Embryonic facial prominence (tissue), 1 donor: ENCODE measurements around the gene ZDHHC11B.
"Not testable (repeated sequence)": the region's sequence is repeated elsewhere in the genome, so short reads cannot be mapped to it uniquely, and the experiment has no call there.

Experiments used
- DNase-seq: peaks from one replicate; pipeline ENCODE4 v3.0.0-alpha.2; 2016; ENCODE audit errors: extremely low spot score

The ZDHHC11B gene

DNA sequence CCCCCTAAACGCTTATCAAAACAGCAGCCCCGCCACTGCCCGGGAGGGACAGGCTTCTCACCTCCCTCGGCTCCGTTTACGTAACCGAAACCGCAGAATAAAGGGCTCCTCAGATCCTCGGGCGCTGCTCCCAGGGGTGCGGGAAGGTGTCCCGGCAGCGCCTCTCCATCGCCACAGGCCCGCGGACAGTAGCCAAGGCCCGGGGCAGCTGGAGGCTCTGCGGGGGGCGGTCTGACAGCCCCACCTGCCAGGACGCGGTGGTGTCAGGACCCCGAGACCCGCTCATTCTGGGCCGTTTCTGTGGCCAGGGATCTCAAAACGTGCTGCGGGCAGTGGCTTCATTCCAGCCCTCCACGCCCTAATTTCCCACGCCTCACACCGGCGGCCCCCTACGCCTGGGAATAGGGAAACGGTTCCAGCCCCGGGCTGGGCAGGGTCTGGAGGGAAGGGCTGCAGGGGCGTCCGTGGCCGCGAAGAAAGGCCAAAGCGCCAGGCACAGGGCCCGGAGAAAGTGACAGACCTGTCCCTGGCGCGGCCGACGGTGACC lies 575 bp downstream of the ZDHHC11B start:
- DNase-seq = not testable (repeated sequence)

DNA sequence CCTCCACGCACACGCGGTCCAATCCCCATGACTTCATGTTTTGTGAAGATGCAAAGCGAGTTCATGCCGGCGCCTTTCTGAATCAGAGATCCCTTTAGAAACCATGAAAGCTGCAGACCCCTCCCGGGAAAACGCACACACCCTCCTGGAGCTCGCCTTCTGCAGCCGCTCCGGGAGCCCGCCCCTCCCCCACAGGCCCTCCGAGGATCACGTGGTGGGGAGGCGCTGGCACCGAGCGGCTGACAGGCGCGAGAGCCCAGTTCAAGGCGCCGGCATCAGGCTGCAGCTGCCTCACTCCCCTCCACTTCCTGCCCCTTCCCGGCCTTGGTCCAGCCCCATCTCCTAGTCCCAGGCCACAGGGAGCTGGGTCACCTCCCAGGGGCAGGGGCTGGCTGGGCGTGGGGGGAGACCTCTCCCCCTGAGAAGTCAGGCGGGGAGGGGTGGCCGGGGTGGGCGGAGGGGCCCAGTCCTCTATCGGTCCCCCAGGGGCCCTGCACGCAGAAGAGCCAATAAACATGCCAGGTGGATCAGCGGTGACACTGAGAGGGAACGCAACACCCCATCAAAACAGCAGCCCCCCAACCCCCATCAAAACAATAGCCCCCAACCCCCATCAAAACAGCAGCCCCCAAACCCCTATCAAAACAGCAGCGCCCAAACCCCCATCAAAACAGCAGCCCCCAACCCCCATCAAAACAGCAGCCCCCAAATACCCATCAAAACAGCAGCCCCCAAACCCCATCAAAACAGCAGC lies 1.3 kb downstream of the ZDHHC11B start:
- DNase-seq = not testable (repeated sequence)

DNA sequence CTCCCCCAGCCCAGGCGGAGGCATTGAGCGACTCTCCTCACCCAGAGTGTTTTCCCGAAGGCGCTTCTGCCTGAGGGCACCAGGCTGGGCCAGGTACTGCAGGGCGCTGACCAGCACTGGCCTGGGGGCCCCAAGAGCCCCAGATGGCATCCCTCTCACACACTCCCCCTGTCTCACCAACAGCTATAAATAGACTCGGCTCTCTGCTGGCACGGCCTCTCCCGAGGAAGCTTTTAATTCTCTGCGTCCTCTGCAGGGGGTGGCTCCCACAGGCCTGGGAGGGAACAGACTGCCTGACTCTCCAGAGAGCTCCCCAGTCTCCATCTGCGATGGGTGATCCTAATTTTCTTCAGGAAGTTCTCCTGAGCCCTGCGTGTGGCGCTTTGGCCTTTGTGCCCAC lies 2.2 kb downstream of the ZDHHC11B start:
- DNase-seq = not testable (repeated sequence)

DNA sequence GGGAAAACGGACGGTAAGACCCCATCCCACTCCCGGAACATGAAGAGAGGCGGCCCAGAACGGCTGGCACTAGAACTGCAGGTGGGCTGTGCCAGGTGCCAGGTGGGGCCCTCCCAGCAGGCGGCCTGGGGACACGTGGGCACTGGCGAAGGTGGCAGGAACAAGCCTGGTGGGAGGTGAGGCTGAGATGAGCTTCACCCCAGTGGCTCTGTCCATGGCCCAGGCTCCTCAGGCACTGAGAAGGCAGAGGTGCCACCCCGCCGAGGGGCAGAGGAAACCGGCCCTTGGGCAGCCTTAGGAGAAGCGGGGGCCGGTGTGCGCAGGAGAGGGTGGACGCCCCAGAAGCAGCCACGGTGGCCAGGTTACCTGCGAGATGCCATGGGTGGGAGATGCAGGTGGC lies 4.0 kb downstream of the ZDHHC11B start:
- not testable (repeated sequence) for DNase-seq

DNA sequence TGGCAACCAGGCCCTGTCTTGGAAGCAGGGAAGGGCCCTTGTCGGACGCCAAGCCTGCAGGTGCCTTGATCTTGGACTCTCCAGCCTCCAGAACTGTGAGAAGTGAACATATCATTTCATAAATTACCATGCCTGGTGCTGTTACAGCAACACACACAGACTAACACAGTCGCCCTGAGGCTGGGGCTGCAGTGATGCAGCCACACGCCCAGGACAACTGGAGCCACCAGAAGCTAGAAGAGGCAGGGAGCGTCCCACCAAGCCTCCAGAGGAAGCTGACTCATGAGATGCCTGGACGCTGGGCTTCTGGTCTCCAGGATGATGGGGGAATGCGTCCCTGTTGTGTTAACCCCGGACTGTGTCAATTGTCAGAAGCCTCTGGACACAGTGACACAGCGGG lies 5.6 kb downstream of the ZDHHC11B start:
- DNase-seq = not testable (repeated sequence)

DNA sequence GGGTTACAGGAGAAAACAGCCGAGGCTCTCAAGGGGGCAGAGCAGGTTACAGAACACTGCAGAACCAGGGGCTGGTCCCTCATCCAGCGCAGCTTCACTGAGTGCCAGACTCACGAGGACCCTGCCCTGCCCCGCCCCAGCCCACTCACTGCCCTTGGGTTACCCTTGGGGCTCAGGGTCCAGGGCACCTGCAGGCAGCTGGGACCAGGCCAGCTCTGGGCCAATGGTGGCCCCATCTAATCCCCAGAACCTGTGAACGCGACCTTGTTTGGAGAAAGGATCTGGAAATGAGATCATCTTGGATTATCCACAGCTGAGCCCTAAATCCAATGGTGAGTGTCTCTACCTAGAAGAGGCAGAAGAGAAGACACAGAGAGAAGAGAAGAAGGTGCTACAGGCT lies 6.1 kb downstream of the ZDHHC11B start:
- not testable (repeated sequence) for DNase-seq

DNA sequence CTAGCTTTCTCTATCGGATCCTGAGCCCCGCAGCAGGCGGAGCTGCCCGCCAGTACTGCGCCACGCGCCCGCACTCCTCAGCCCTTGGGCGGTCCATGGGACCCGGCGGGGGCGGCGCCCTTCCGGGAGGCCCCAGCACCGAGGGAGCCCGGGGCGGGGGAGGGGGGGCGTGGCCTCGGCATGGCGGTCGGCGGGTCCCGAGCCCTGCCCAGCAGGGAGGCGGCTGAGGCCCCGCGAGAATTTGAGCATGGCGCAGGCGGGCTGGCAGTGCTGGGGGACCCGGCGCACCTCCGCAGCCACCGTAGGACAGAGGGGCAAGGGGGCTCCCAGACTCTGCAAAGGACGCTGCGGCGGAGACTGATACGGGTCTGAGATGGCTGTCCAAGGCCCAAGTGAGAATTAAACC lies 6.8 kb downstream of the ZDHHC11B start:
- no peak for DNase-seq

DNA sequence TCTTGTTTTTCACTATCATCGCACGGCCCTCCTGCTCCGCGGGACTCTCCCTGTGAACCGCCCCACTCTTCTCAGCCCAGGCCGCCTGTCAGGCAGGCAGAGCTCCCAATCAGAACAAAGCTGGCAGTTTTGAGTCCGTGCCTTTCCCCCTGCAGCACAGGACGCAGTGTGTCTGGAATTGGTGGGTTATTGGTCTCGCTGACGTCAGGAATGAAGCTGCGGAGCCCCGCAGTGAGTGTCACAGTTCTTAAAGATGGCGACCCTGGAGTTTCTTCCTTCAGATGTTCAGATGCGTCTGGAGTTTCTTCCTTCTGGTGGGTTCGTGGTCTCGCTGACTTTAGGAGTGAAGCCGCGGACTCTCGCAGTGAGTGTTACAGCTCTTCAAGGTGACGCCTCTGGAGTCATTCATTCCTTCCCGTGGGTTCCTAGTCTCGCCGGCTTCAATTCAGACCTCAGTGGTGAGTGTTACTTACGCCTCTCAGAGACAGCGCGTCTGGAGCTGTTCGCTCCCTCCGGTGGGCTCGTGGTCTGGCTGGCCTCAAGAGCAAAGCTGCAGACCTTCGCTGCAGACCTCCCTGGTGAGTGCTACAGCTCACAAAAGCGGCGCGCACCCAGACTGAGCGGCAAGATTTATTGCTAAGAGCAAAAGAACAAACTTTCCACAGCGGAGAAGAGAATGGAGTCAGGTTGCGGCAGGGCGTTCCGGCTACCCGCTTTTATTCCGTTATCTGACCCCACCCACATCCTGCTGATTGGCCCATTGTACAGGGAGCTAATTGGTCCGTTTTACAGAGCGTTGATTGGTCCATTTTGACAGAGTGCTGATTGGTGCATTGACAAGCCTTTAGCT lies 7.4 kb downstream of the ZDHHC11B start:
- DNase-seq = no peak

DNA sequence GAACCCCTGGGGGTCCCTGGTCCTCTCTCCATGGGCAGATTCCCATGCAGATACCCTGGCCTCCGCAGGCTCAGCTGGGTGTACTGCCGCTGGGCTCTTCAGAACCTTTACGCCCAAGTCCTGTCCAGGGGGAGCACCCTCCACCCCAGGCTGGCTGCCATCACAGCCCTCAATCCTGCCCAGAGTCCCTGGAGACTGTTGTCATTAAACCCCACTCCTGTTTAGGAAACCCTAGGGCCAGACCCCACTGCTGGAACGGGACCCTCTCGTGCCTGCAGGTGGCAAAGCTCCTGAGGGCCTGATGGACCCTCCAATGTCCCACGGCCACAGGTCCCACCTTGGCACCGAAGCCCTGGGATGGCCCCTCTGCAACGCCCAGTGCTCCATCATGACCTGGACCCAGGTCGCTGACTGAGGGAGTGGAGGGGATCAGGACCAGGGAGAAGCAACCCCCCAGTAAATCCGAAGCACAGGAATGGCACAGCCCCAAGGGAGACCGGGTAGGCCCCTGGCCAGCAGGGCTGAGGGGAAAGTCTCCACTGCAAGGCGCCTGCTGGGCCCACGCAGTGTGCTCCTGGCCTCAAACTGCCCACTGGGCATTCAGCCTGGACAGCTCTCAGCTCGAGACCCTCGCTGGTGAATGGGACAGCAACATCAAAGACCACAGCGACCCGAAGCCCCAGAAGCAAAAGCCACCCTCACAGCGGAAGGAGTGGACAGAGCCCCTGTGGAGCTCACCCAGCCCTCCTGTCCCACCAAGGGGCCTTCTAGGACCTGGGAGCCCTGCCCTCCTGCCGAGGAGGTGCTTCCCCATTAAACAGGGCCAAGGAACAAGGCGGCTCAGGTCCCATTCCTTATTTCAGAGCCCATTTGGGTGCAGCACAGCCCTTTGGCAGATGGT lies 8.3 kb downstream of the ZDHHC11B start:
- DNase-seq = no peak

DNA sequence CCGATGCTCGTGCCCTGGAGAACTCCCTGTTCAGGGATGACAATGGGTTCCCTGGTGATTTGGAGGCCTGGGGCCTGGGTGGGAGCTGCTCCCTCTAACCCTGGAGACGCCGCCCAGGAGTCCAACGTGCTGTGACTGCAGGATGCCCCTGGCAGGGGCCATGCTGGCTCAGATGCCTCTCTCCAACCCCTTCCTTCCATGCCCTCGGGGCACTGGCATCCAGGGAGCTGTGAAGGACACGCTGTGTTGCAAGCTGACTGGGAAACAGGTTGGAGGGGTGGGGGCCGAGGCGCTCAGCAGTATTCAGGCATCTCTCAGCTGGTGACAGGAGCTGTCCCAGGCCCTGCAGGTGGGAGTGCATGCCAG lies 9.0 kb downstream of the ZDHHC11B start:
- not testable (repeated sequence) for DNase-seq

DNA sequence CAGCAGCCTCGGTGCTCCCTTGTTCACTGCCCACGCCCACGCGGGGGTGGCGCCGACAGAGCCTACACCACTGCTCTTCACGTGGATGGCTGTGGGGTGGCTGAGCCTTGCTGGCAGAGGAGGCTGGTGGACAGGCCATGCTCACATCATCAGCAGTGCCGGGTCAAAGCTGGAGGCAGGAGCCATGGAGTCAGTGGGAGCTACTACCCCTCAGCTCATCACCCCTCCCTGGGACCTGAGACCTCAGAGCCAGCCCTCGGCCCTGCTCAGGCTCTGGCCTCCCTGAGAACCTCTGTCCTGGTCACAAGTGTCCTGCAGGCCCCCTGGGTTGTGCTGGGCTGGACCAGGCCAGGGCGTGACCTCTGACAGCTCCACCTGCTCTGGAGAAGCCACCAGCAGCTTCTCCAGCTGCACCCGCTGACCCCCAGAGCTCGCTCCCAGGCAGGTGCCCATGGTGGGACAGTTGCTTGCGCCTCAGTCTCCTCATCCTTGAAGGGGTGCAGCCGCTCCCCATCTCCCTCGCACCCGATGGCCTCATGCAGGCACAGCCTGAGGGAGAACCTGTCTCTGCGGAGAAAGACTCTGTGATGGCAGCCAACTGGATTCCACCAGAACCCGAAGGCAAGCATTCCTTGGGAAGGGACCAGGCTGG lies 9.5 kb downstream of the ZDHHC11B start:
- not testable (repeated sequence) for DNase-seq

DNA sequence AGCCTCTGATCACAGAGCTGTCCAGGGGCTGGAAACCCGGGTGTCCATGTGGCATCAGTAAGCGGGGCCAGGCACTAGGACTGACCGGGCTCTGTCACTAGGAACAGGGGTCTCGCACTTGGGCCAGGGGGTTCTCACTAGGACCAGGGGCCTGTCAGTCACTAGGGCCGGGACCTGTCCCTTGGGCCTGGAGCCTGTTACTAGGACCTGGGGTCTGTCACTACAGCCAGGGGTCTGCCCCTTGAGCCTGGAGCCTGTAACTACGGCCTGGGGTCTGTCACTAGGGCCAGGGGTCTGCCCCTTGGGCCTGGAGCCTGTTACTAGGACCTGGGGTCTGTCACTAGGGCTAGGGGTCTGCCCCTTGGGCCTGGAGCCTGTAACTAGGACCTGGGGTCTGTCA lies 10.2 kb downstream of the ZDHHC11B start:
- DNase-seq = not testable (repeated sequence)

DNA sequence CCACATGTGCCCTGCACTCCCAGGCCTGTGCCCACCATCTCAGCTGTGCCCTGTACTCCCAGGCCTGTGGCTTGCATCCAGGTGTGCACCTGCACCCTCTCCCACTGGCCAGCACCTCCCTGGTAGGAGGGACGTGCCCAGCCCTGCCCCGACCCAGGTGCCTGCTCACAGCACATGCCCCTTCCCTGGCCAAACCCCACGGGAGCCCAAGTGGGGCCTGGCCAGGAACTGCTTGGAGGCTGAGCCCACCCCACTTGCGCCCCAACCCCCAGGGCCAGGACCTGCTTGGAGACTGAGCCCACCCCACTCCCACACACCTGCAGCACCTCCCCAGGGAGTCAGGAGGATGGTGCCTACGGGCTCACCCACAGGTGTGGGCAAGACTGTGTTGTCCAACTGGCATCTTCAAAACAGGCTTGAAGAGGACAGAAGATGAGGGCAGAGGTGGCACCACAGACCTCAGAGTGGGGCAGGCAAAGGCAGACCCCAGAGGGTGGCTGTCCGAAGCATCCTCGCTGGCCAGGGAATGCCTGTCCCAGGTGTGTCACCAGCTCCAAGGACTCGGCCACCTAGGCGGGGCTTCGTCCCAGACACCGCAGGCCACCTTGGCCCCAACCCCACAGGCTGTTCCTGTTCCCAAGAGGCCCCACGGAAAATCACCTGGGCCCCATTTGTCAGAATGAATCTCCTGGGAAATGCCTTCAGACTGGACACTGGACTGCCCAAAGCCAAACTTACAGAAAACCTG lies 10.8 kb downstream of the ZDHHC11B start:
- DNase-seq = no peak

DNA sequence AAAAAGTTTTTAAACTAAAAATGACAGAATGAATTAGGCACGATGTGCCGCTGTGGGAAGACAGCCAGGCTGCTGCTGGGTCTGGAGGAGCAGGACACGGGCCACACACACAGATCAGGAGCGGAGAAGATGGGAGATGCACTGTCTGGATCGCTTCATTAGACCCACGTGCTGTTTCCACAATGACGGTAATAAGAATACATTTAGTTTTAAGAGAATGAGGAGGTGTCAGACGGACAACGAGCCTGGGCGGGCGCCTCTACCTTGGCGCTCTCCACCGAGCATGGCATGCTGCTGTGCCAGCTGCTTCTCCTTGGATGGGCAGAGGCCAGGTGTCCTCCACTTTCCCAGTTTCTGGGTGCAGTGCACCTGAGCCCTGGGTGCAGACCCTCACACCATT lies 11.6 kb downstream of the ZDHHC11B start:
- DNase-seq = not testable (repeated sequence)

DNA sequence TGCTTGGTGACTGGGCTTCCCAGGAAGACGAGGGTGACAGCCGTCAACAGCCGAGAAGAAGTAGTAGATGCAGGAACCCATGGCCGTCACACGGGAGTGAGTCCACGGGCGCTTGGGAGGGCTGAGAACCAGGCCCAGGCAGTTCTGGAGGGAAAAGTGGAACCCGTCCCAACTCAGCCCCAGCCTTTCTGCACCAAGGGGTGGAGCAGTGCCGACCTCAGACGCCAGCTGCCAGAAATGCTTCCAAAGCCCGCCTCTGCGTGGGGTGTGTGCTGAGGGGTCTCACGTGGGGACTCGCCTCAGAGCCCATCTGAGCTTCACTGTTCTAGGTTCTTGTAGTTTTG lies 12.0 kb downstream of the ZDHHC11B start:
- not testable (repeated sequence) for DNase-seq

DNA sequence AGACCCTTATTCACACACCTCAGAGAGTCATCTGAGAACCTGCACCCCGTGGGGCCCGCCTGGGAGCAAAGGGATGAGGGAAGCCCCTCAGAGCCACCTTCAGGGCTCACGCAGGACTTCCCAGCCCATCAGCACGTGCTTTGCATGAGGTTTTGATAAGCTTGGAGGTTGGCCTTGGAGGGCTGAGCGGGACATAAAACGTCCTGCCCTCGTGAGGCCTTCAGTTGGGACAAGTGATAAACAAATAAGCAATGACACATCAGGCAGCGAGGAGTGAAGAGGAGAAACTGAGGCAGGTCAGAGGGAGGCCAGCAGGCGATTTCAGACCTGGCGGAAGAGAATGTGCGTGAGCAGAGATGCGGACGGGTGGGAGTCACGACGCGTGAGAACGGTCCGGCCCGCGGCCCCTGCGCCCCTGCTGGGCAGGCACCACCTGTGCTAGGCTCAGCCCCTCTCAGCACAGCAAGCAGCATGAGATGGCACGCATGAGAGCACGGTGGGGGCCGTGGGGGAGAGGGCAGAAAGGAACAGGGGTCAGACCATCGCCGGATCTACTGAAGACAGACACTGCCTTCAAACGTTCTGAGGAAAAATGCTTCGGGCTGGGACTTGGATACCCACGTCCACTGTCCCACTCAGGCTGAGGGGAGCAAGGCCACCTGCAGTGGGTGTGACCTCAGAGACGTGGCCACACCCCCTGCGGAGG lies 12.5 kb downstream of the ZDHHC11B start:
- not testable (repeated sequence) for DNase-seq

DNA sequence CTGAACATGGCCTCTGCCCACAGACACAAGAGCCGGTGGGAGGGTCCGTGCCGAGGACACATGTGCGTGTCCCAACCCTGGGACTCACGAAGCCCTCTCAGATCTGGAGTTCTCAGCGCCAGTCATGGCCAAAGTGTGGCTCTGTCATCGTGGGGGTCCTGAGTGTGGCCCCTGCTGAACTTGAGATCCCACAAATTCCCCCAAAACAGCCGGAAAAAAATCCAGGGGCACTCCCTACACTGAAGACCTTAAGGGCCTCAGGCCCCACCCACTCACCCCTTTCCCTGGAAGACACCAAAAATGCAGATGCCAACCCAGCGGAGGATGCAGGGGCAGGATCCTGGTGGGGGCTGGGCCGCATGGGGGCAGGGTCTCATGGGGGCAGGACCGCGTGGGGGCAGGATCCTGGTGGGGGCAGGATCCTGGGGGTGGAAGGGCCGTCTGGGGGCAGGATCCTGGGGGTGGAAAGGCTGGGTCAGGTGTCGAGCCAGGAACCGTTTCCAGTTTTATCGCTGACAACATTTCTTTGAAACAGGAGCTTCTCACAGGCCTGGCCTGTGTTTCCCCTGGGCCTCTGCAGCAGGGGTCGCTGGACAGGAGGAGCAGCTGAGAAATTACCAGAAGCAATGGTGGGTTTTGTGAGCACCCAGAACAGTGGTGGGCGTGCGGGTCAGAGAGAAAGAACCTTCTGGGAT lies 13.3 kb downstream of the ZDHHC11B start:
- not testable (repeated sequence) for DNase-seq

DNA sequence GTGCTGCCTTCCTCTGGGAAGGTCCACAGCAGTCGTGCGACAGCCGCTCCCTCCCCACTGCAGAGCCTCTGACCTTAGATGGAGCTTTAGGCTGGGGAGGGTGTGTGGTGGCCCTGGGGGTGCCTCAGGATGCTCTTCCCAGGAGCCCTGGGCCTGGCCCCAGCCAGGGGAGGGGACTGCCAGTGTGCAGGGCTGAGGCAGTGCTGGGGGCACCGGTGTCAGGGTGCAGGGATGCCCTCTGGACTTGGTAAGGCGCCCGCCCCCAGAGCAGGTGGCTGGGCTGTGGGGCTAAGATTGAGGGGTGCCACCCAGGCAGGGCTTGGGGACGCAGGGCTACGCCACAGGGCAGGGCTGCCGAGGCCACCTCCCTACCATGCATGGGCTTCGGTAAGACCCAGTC lies 13.9 kb downstream of the ZDHHC11B start:
- not testable (repeated sequence) for DNase-seq

DNA sequence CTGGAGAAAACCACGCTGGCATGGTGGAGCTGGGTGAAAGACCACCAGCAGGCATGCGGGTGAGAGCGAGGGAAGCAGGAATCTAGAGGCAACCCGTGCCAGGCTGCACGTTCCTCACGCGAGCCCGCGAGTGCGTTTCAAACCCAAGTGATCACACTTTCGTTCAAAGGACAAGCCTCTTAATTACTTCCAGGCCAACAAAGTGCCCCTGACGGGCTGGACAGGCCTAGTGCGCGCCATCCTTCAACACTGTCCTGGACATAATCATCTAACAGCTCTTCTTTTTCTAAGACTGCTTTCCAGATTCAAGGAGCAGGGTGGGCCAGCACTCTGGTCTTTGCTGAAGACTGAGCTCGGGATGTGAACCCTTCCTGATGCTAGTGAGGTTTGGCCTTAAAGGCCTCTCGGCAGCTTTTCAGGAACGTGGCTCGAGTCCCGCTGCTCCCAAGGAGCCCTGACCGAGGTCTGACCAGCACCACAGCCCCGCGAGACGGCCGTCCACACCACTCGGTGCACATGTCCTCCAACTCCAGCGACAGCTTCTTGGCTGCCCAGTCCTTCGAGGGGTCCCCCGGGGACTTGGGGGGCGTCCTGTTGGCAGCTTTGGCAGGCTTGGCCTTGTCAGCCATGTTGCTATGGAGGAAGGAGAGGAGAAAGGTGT lies 14.9 kb downstream of the ZDHHC11B start:
- DNase-seq = not testable (repeated sequence)
